IPS-NIHi11 (cell line): ENCODE measurements around the gene CDK15.
"Not testable (repeated sequence)": the region's sequence is repeated elsewhere in the genome, so short reads cannot be mapped to it uniquely, and the experiment has no call there.

Source experiments
- DNase-seq: peaks from one replicate; pipeline ENCODE4 v3.0.0; 2012; ENCODE audit warnings: mixed read lengths, low spot score

The CDK15 gene

GRCh38 chr2:201830666-201831065 lies 24.3 kb downstream of the CDK15 start:
- no peak for DNase-seq

GRCh38 chr2:201831469-201831868 lies 25.1 kb downstream of the CDK15 start:
- no peak for DNase-seq

- DNase-seq, result no peak
Observed at GRCh38 chr2:201833781-201834180, 27.4 kb downstream of the CDK15 start.

GRCh38 chr2:201835066-201835465 lies 28.7 kb downstream of the CDK15 start:
- DNase-seq, result no peak

- DNase-seq, result no peak
Observed at GRCh38 chr2:201837391-201837790, 31.1 kb downstream of the CDK15 start.

GRCh38 chr2:201837824-201838431 lies 31.6 kb downstream of the CDK15 start:
- DNase-seq, result no peak

GRCh38 chr2:201839727-201840126 lies 33.4 kb downstream of the CDK15 start:
- DNase-seq, result no peak

GRCh38 chr2:201840726-201841125 lies 34.4 kb downstream of the CDK15 start:
- no peak for DNase-seq

- DNase-seq, result no peak
Observed at GRCh38 chr2:201842131-201842860, 36.0 kb downstream of the CDK15 start.

GRCh38 chr2:201844922-201845321 lies 38.6 kb downstream of the CDK15 start:
- DNase-seq, result not testable (repeated sequence)

GRCh38 chr2:201847481-201847880 lies 41.1 kb downstream of the CDK15 start:
- DNase-seq, result no peak

- DNase-seq, result no peak
Observed at GRCh38 chr2:201852462-201852861, 46.1 kb downstream of the CDK15 start.

- no peak for DNase-seq
Observed at GRCh38 chr2:201852878-201853415, 46.6 kb downstream of the CDK15 start.

- DNase-seq, result no peak
Observed at GRCh38 chr2:201854221-201854801, 48.0 kb downstream of the CDK15 start.

- DNase-seq, result no peak
Observed at GRCh38 chr2:201854841-201855240, 48.5 kb downstream of the CDK15 start.

GRCh38 chr2:201855356-201855755 lies 49.0 kb downstream of the CDK15 start:
- DNase-seq, result no peak

GRCh38 chr2:201857326-201857725 lies 51.0 kb downstream of the CDK15 start:
- no peak for DNase-seq

- peak; percentile 79 for DNase-seq
Observed at GRCh38 chr2:201858281-201859184, 52.2 kb downstream of the CDK15 start.

- DNase-seq, result no peak
Observed at GRCh38 chr2:201859949-201860348, 53.6 kb downstream of the CDK15 start.

- DNase-seq, result peak; percentile 83
Observed at GRCh38 chr2:201860636-201861066, 54.3 kb downstream of the CDK15 start.

- no peak for DNase-seq
Observed at GRCh38 chr2:201862843-201863242, 56.5 kb downstream of the CDK15 start.
